ENCODE results near the gene FAM20C. TPM values are rescaled to one million over a fixed set of nuclear protein-coding genes. Genes with fewer than 3 reads are reported as not detected.

Gene FAM20C
- total and polyA plus RNA-seq, 10 of the 15 experiments (the other 5 are each of a cell fraction or from before 2014, with no cell fraction given): 0.44 TPM; not detected in 9

GRCh38 chr7:192701-193480 is 520 bp downstream of the FAM20C start (continued):
- TF ChIP-seq IRF3 (IDR thresholded peaks at IDR 0.05): no peak
- TF ChIP-seq RCOR1 (conservative IDR thresholded peaks at IDR 0.05; ENCODE audit: low read depth, low read length): no peak
- no peak for TF ChIP-seq FOXM1 (IDR thresholded peaks at IDR 0.05; ENCODE audit: low read depth, low read length)
- no peak for TF ChIP-seq YY1 (IDR thresholded peaks at IDR 0.05; ENCODE audit: low read depth, low read length)
- no peak for TF ChIP-seq PBX3 (IDR thresholded peaks at IDR 0.05; ENCODE audit: insufficient replicate concordance, low read depth, low read length)
- TF ChIP-seq, protein P1, sequence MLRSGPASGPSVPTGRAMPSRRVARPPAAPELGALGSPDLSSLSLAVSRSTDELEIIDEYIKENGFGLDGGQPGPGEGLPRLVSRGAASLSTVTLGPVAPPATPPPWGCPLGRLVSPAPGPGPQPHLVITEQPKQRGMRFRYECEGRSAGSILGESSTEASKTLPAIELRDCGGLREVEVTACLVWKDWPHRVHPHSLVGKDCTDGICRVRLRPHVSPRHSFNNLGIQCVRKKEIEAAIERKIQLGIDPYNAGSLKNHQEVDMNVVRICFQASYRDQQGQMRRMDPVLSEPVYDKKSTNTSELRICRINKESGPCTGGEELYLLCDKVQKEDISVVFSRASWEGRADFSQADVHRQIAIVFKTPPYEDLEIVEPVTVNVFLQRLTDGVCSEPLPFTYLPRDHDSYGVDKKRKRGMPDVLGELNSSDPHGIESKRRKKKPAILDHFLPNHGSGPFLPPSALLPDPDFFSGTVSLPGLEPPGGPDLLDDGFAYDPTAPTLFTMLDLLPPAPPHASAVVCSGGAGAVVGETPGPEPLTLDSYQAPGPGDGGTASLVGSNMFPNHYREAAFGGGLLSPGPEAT (IDR thresholded peaks at IDR 0.05; ENCODE audit: low read depth): no peak
- TF ChIP-seq ESRRA (IDR thresholded peaks at IDR 0.05; ENCODE audit: low read length): no peak
- no peak for TF ChIP-seq E2F8 (IDR thresholded peaks at IDR 0.05; ENCODE audit: low read depth, partially characterized antibody)
- TF ChIP-seq, protein P2, sequence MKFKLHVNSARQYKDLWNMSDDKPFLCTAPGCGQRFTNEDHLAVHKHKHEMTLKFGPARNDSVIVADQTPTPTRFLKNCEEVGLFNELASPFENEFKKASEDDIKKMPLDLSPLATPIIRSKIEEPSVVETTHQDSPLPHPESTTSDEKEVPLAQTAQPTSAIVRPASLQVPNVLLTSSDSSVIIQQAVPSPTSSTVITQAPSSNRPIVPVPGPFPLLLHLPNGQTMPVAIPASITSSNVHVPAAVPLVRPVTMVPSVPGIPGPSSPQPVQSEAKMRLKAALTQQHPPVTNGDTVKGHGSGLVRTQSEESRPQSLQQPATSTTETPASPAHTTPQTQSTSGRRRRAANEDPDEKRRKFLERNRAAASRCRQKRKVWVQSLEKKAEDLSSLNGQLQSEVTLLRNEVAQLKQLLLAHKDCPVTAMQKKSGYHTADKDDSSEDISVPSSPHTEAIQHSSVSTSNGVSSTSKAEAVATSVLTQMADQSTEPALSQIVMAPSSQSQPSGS (IDR thresholded peaks at IDR 0.05; ENCODE audit: low read length): no peak
